Stomach (tissue), 9 donors: Measurements from ENCODE around the gene C1orf174. TPM values are rescaled to one million over a fixed set of nuclear protein-coding genes. Genes with fewer than 3 reads are reported as not detected.

Source experiments
- DNase-seq, 2 donors: peaks; one replicate each; pipeline versions ENCODE4 v3.0.0 to v3.0.0-alpha.2; 2013 to 2019
- H3K27ac ChIP-seq, 5 donors: fragments of 200-600 bp in 4 of 5; sonication (generic) in 4 of 5; one replicate each; pipeline ENCODE4 v1.5.1; 2013 to 2019; ENCODE audit warnings: mild to moderate bottlenecking in 1 of 5, moderate library complexity in 1 of 5
- H3K27me3 ChIP-seq, 3 donors: fragments of 200-600 bp; sonication (generic); one replicate each; pipeline ENCODE4 v1.5.1; 2017 to 2019; ENCODE audit warnings: mixed run types in 1 of 3
- H3K36me3 ChIP-seq, 4 donors: fragments of 200-600 bp; sonication (generic); 1 replicate in 3 of 4; 2 replicates in 1 of 4; pipeline ENCODE4 v1.5.1; 2016 to 2019
- H3K4me1 ChIP-seq, 4 donors: fragments of 200-600 bp; sonication (generic); one replicate each; pipeline ENCODE4 v1.5.1; 2016 to 2019
- H3K4me3 ChIP-seq, 4 donors: fragments of 200-600 bp; sonication (generic) in 3 of 4; one replicate each; pipeline ENCODE4 v1.5.1; 2016 to 2019; ENCODE audit warnings: mild to moderate bottlenecking in 1 of 4
- H3K9me3 ChIP-seq, 4 donors: fragments of 200-600 bp; sonication (generic); one replicate each; pipeline ENCODE4 v1.5.1; 2016 to 2019
- EP300 ChIP-seq: sonication (generic); formaldehyde crosslinking; IDR thresholded peaks from one replicate; pipeline ENCODE4 v1.6.1; 2017; ENCODE audit warnings: antibody characterized with exemption
- POLR2A ChIP-seq, 4 donors: fragments of 450-650 bp; IDR thresholded peaks; one replicate each; pipeline ENCODE4 v1.6.1; 2016; ENCODE audit warnings: antibody characterized with exemption in 4 of 4, control low read depth in 2 of 4, mild to moderate bottlenecking in 1 of 4, moderate library complexity in 1 of 4
- POLR2AphosphoS5 ChIP-seq, 3 donors: sonication (generic); formaldehyde crosslinking; IDR thresholded peaks; one replicate each; pipeline ENCODE4 v1.6.1; 2016; ENCODE audit warnings: antibody characterized with exemption in 3 of 3
- WGBS, 5 donors: extraction: QIAGEN DNeasy Blood & Tissue Kit in 3 of 5; methylation state at CpG; one replicate each; pipeline versions ENCODE4 v1.1.5 to v1.1.7; 2013 to 2018; 5-methylcytosine and 5-hydroxymethylcytosine counted together
- intact Hi-C: fragments of 100-400 bp; cut with DNase I; formaldehyde crosslinking; loops from one replicate; pipeline ENCODE4 v1.15.1; 2023; ENCODE audit warnings: low total_unique reads
- polyA plus RNA-seq, 3 donors: library from polyadenylated mRNA; stranded (reverse); fragments of 200-250 nt; gene quantifications; one replicate each; pipeline ENCODE4 v1.2.3, GENCODE V29; 2013
- total RNA-seq, 5 donors: library from RNA; depleted of rRNA; stranded (reverse); fragments of >200 nt; gene quantifications; one replicate each; pipeline versions ENCODE4 v1.1.0 to v1.2.3, GENCODE V29; 2014 to 2016
- TF ChIP-seq, protein P1 (sequence below), 7 experiments: fragments of 450-650 bp in 4 of 7; fragments of 200-600 bp in 3 of 7; sonication (generic) in 3 of 7; IDR thresholded peaks; one replicate each; pipeline ENCODE4 v1.5.1; 2016 to 2019; ENCODE audit warnings: antibody characterized with exemption in 7 of 7, control low read depth in 2 of 7, mild to moderate bottlenecking in 1 of 7
- donor health status: healthy with polysubstance abuse.
- donor health status: Bipolar disorder and iron deficiency.
- donor health status: healthy.

The C1orf174 gene
- total and polyA plus RNA-seq, 8 donors = 13.1 to 124 (median 18.2) TPM

DNA sequence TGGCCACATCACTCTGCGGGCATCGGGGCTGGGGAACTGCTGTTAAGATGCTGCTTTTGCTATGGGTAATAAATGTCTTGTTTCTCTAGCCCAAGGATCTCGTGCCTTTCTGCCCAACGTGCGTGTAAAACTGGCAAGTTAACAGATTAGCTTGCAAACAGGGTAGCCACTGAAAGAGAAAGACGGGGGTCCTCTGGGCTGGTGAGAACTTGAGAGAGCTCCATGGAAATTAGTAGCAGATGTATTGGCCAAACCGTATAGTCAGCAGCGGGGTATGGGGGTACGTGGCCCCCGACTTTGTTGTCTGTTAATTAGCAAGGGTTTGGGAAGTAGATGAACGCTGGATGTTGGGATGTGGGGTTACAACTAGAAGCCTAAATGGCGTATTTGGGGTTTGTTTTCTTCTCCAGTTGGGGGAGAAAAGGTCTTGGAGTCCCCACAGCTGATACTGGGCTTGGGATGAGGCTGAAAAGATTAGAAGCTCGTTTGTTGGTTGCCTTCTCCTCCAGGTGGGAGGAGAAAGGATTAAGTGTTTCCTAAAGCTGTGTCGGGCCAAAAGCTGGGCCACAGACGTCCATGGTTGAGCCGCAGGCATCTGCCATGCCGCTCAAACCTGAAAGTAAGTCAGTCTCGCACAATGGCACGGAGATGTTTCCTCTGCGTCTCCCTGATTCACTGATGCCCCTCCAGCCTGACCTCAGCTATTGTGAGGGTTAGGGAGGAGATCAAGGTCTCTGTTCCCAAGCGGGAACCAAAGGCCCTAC, 32.3 kb upstream of the C1orf174 start:
- DNase-seq = no peak
- TF ChIP-seq EP300 = no peak
- TF ChIP-seq, protein P1, sequence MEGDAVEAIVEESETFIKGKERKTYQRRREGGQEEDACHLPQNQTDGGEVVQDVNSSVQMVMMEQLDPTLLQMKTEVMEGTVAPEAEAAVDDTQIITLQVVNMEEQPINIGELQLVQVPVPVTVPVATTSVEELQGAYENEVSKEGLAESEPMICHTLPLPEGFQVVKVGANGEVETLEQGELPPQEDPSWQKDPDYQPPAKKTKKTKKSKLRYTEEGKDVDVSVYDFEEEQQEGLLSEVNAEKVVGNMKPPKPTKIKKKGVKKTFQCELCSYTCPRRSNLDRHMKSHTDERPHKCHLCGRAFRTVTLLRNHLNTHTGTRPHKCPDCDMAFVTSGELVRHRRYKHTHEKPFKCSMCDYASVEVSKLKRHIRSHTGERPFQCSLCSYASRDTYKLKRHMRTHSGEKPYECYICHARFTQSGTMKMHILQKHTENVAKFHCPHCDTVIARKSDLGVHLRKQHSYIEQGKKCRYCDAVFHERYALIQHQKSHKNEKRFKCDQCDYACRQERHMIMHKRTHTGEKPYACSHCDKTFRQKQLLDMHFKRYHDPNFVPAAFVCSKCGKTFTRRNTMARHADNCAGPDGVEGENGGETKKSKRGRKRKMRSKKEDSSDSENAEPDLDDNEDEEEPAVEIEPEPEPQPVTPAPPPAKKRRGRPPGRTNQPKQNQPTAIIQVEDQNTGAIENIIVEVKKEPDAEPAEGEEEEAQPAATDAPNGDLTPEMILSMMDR (IDR thresholded peaks at IDR 0.05) = no peak
- H3K4me1 ChIP-seq = no peaks in the 10 kb centered on the region
- H3K9me3 ChIP-seq = peaks cover 0 to 12% (median 6%) of the 10 kb centered on the region in 4 donors
- no peaks in the 10 kb centered on the region for H3K36me3 ChIP-seq
- intact Hi-C loops = no loop called here
- no peak overlapping the region for H3K4me3 ChIP-seq
- WGBS, 5 donors = 69 to 75% (median 72%) methylated on average over 21 of the region's 21 CpGs
- no peak overlapping the region for H3K27ac ChIP-seq
- H3K27me3 ChIP-seq = peaks cover 0 to 49% (median 12%) of the 10 kb centered on the region in 3 donors

DNA sequence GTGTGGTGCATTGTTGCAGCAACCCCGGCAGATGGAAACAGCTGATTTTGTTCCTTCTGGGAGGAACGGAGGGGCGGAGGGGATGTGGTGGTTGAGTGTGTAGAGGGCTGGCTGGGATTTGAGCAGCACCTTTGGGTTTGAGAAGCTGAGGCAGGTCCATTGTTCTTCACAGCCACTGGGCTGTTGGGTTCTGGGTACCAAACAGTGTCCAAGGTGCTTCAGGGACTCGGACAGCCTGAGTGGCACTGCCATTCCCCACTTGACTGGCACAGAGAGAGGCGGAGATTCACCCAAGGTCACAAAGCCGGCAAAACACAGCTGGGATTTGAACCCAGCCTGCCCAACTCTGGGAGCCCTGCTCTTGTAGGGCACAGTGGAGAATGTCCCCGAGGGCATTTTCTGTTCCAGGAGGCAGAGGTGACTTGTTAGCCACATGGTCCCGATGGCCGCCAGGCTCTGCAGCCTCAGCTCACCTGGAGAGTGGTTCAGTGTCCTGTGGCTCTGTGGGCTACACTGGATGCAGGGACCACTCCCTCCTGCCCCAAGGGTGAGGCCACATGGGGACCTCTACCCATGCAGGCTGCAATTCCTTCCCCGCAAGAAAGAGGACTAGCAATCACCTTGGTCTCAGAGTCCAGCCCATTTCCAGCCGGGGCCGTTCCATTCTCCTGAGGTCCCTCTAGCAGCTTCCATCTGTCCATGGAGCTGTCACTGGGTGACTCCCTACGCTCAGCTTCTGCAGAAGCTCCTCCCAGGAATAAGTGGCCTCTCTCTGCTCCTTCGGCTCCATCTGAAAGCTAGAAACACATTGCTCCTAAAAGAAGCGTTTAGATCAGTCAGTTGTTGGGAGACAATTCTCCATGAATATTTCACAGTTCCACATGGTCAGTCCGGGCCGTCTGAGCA, 31.2 kb upstream of the C1orf174 start:
- Histone ChIP-seq H3K36me3 (no peaks in the 10 kb centered on the region), H3K9me3 (peaks cover 0 to 6% (median under 1%) of the 10 kb centered on the region in 4 donors), H3K4me3 (no peak overlapping the region), H3K27me3 (peaks cover 0 to 49% (median 12%) of the 10 kb centered on the region in 3 donors), H3K27ac (no peak overlapping the region), H3K4me1 (no peaks in the 10 kb centered on the region)
- TF ChIP-seq POLR2A (IDR thresholded peaks at IDR 0.05) (no peak), POLR2AphosphoS5 (IDR thresholded peaks at IDR 0.05) (no peak), EP300 (no peak)
- TF ChIP-seq, protein P1 (IDR thresholded peaks at IDR 0.05) = no peak
- 64 to 73% (median 69%) methylated on average over 15 to 17 of the region's 17 CpGs for WGBS, 5 donors
- intact Hi-C loops = no loop called here
- no peak for DNase-seq

DNA sequence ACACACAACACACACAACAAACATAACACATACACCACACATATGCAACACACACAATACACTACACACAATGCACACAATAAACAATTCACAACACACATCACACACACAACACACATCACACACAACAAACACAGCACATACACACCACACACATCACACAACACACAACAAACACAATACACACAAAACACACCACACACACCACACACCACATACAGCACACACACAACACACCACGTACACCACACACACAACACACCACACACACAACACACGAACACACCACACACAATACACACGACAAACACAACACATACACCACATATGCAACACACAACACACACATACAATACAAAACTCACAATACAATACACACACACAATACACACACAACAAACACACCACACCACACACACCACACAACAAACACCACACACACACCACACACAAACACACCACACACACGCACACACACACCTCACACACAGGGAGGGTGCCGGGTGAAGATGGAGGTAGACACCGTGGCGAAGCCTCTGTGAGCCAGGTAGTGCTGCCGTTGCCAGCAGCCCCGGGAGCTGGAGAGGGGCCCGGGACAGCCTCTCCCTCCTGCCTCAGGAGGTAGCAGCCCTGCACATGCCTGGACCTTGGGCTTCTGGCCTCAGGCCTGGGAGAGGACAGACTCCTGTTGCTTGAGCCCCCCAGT, 30.4 kb upstream of the C1orf174 start:
- DNase-seq = no peak
- no peaks in the 10 kb centered on the region for H3K36me3 ChIP-seq
- no peaks in the 10 kb centered on the region for H3K4me1 ChIP-seq
- no peak overlapping the region for H3K4me3 ChIP-seq
- H3K9me3 ChIP-seq = peaks cover 0 to 5% (median 0%) of the 10 kb centered on the region in 4 donors
- H3K27me3 ChIP-seq = peaks cover 0 to 44% (median 12%) of the 10 kb centered on the region in 3 donors
- intact Hi-C loops = no loop called here
- 65 to 81% (median 73%) methylated on average over 8 to 10 of the region's 10 CpGs for WGBS, 5 donors
- TF ChIP-seq POLR2A (IDR thresholded peaks at IDR 0.05) = no peak
- TF ChIP-seq POLR2AphosphoS5 (IDR thresholded peaks at IDR 0.05) = no peak
- no peak for TF ChIP-seq EP300
- TF ChIP-seq, protein P1 (IDR thresholded peaks at IDR 0.05) = no peak
- H3K27ac ChIP-seq = no peak overlapping the region

DNA sequence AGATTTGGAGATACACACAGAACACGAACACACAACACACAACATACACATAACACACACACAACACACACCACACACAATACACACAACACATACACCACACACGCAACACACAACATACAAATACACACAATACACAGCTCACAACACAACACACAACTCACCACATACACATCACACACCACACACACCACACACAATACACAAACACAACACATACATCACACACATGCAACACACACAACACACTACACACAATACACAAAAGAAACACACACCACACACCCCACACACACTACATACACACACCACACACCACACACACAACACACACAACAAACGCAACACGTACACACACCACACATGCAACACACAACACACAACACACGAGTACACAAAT, 29.1 kb upstream of the C1orf174 start:
- Histone ChIP-seq H3K27me3 (peaks cover 0 to 46% (median 12%) of the 10 kb centered on the region in 3 donors), H3K36me3 (no peaks in the 10 kb centered on the region), H3K4me3 (no peak overlapping the region), H3K9me3 (no peaks in the 10 kb centered on the region), H3K4me1 (no peaks in the 10 kb centered on the region), H3K27ac (no peak overlapping the region)
- 61 to 86% (median 79%) methylated on average over 4 to 5 of the region's 5 CpGs for WGBS, 5 donors
- DNase-seq = no peak
- intact Hi-C loops = no loop called here
- no peak for TF ChIP-seq POLR2A (IDR thresholded peaks at IDR 0.05)
- no peak for TF ChIP-seq POLR2AphosphoS5 (IDR thresholded peaks at IDR 0.05)
- TF ChIP-seq, protein P1 (IDR thresholded peaks at IDR 0.05) = no peak
- no peak for TF ChIP-seq EP300
